HCT116 (cell line): ENCODE measurements around the gene MCC. TPM values are rescaled to one million over a fixed set of nuclear protein-coding genes. Genes with fewer than 3 reads are reported as not detected.

Source experiments
- ATAC-seq: fragments of 200-7000 bp; cut with Tn5 transposase; 2 replicates; pipeline ENCODE4 v1.9.1; 2020; ENCODE audit warnings: mild to moderate bottlenecking, moderate library complexity
- BruUV-seq: library from RNA; stranded (reverse); fragments of 400-500 nt; replicated peaks from 2 replicates; lab custom pipeline; 2021; lab: Mats Ljungman, UMichigan
- CTCF ChIA-PET: fragments of 300-600 bp; sonication (Branson Sonifier 250); formaldehyde crosslinking; loops from one replicate; lab custom pipeline; 2021; ENCODE audit warnings: antibody characterized with exemption; lab: Charles Lee
- POLR2A ChIA-PET: fragments of 300-600, 350-600 bp; sonication (Branson Sonifier 250); formaldehyde crosslinking; loops from one replicate; lab custom pipeline; 2021; ENCODE audit warnings: antibody characterized with exemption; lab: Charles Lee
- RAD21 ChIA-PET, 2 experiments: fragments of 300-600 bp; sonication (Branson Sonifier 250); formaldehyde crosslinking; loops; one replicate each; lab custom pipeline; 2023; ENCODE audit warnings: low total read pairs in 2 of 2; ENCODE audit not compliant: uncharacterized antibody in 2 of 2, unreplicated experiment in 2 of 2, low non-redundant PET in 1 of 2; lab: Charles Lee
- DNase-seq: peaks from one replicate; pipeline ENCODE4 v3.0.0-alpha.2; 2010; ENCODE audit warnings: low read depth, low spot score
- H2AFZ ChIP-seq: fragments of 200-600 bp; shearing (Covaris generic), sonication (generic); 2 replicates; pipeline ENCODE4 v1.6.1; 2017; ENCODE audit warnings: low read depth, mixed run types, mixed read lengths, antibody characterized with exemption, low read length; ENCODE audit not compliant: poor library complexity, severe bottlenecking
- H3K27ac ChIP-seq: 2 replicates; pipeline ENCODE4 v1.5.1; 2012; ENCODE audit warnings: low read depth, low read length
- H3K27me3 ChIP-seq: fragments of 200-600 bp; sonication (generic); 2 replicates; pipeline ENCODE4 v1.6.1; 2016; ENCODE audit warnings: mixed run types, low read length, mixed read lengths; ENCODE audit not compliant: insufficient read depth
- H3K36me3 ChIP-seq, 2 experiments: fragments of 200-500 bp in 1 of 2; fragments of 200-600 bp in 1 of 2; sonication (Bioruptor generic) in 1 of 2; sonication (generic) in 1 of 2; 2 replicates each; pipeline versions ENCODE4 v1.5.1 to v1.6.1; 2014 to 2016; ENCODE audit warnings: low read length in 2 of 2, inconsistent platforms in 1 of 2, mixed read lengths in 1 of 2, mixed run types in 1 of 2; ENCODE audit not compliant: insufficient read depth in 2 of 2, control insufficient read depth in 1 of 2
- H3K4me1 ChIP-seq, 2 experiments: fragments of 200-600 bp in 1 of 2; sonication (generic) in 1 of 2; 2 replicates each; pipeline versions ENCODE4 v1.5.1 to v1.6.1; 2012 to 2017; ENCODE audit warnings: low read length in 2 of 2, inconsistent platforms in 1 of 2, mild to moderate bottlenecking in 1 of 2, mixed read lengths in 1 of 2, mixed run types in 1 of 2, moderate library complexity in 1 of 2; ENCODE audit not compliant: insufficient read depth in 2 of 2, control insufficient read depth in 1 of 2
- H3K4me2 ChIP-seq: fragments of 200-600 bp; sonication (generic); 2 replicates; pipeline ENCODE4 v1.6.1; 2017; ENCODE audit warnings: mixed run types, low read length, mixed read lengths
- H3K4me3 ChIP-seq, 2 experiments: fragments of 200-600 bp in 1 of 2; sonication (generic) in 1 of 2; replicated peaks in 1 of 2; 2 replicates each; pipeline ENCODE4 v1.5.1; 2011 to 2016; ENCODE audit warnings: low read length in 2 of 2, control low read depth in 1 of 2, low read depth in 1 of 2, mild to moderate bottlenecking in 1 of 2, mixed read lengths in 1 of 2, mixed run types in 1 of 2
- H3K79me2 ChIP-seq: fragments of 200-600 bp; sonication (generic); 2 replicates; pipeline ENCODE4 v1.6.1; 2017; ENCODE audit warnings: mild to moderate bottlenecking, mixed run types, low read length, moderate library complexity, mixed read lengths; ENCODE audit not compliant: insufficient read depth
- H3K9ac ChIP-seq: fragments of 200-600 bp; sonication (generic); 2 replicates; pipeline ENCODE4 v1.6.1; 2016; ENCODE audit warnings: low read length, mixed read lengths
- H3K9me2 ChIP-seq: fragments of 200-600 bp; sonication (generic), shearing (Covaris generic); 2 replicates; pipeline ENCODE4 v1.6.1; 2017; ENCODE audit warnings: mixed run types, mild to moderate bottlenecking, moderate library complexity; ENCODE audit not compliant: insufficient read depth
- H3K9me3 ChIP-seq, 2 experiments: fragments of 200-500 bp in 1 of 2; fragments of 200-600 bp in 1 of 2; sonication (Bioruptor generic) in 1 of 2; sonication (generic) in 1 of 2; 2 replicates each; pipeline ENCODE4 v1.6.1; 2014 to 2017; ENCODE audit warnings: low read length in 2 of 2, mixed read lengths in 2 of 2, inconsistent platforms in 1 of 2, low read depth in 1 of 2, mild to moderate bottlenecking in 1 of 2, mixed run types in 1 of 2, moderate library complexity in 1 of 2; ENCODE audit not compliant: control insufficient read depth in 1 of 2, insufficient read depth in 1 of 2
- H4K20me1 ChIP-seq: fragments of 200-600 bp; sonication (generic), shearing (Covaris generic); 2 replicates; pipeline ENCODE4 v1.6.1; 2017; ENCODE audit warnings: mixed run types, mild to moderate bottlenecking, moderate library complexity; ENCODE audit not compliant: insufficient read depth
- ATF3 ChIP-seq: IDR thresholded peaks from 2 replicates; pipeline ENCODE4 v1.6.1; 2012
- CBX3 ChIP-seq: IDR thresholded peaks from 2 replicates; pipeline ENCODE4 v1.6.1; 2012; ENCODE audit warnings: low read depth
- CTCF ChIP-seq, 3 experiments: fragments of 200-600 bp in 1 of 3; sonication (generic) in 1 of 3; IDR thresholded peaks in 2 of 3; conservative IDR thresholded peaks in 1 of 3; 2 replicates each; pipeline ENCODE4 v1.5.1; 2012 to 2017; ENCODE audit warnings: low read depth in 2 of 3, low read length in 2 of 3, antibody characterized with exemption in 1 of 3, borderline replicate concordance in 1 of 3, control low read depth in 1 of 3, mild to moderate bottlenecking in 1 of 3, mixed read lengths in 1 of 3, mixed run types in 1 of 3, moderate library complexity in 1 of 3; ENCODE audit not compliant: insufficient read depth in 1 of 3
- EGR1 ChIP-seq: IDR thresholded peaks from 2 replicates; pipeline ENCODE4 v1.6.1; 2012; ENCODE audit warnings: low read depth
- ELF1 ChIP-seq: IDR thresholded peaks from 2 replicates; pipeline ENCODE4 v1.6.1; 2012; ENCODE audit warnings: low read depth, borderline replicate concordance
- EZH2 ChIP-seq: fragments of 200-600 bp; sonication (generic); IDR thresholded peaks from 2 replicates; pipeline ENCODE4 v1.6.1; 2017; ENCODE audit warnings: antibody characterized with exemption, mixed run types
- FOSL1 ChIP-seq: IDR thresholded peaks from 2 replicates; pipeline ENCODE4 v1.6.1; 2012; ENCODE audit warnings: low read depth
- MAX ChIP-seq: IDR thresholded peaks from 2 replicates; pipeline ENCODE4 v1.6.1; 2012
- POLR2AphosphoS5 ChIP-seq: IDR thresholded peaks from 2 replicates; pipeline ENCODE4 v1.6.1; 2011; ENCODE audit warnings: mild to moderate bottlenecking, low read depth, low read length, moderate library complexity
- RAD21 ChIP-seq: IDR thresholded peaks from 2 replicates; pipeline ENCODE4 v1.6.1; 2012; ENCODE audit warnings: low read depth, mild to moderate bottlenecking
- SIN3A ChIP-seq: IDR thresholded peaks from 2 replicates; pipeline ENCODE4 v1.6.1; 2012; ENCODE audit warnings: low read depth
- SP1 ChIP-seq: IDR thresholded peaks from 2 replicates; pipeline ENCODE4 v1.6.1; 2012; ENCODE audit warnings: low read depth
- SRF ChIP-seq: IDR thresholded peaks from 2 replicates; pipeline ENCODE4 v1.6.1; 2012; ENCODE audit warnings: low read depth
- TCF7L2 ChIP-seq: IDR thresholded peaks from 2 replicates; pipeline ENCODE4 v1.7.0; 2011; ENCODE audit warnings: borderline replicate concordance, inconsistent platforms; ENCODE audit not compliant: insufficient read depth, insufficient read length; ENCODE audit errors: extremely low read depth
- ZBTB33 ChIP-seq: IDR thresholded peaks from 2 replicates; pipeline ENCODE4 v1.6.1; 2011; ENCODE audit warnings: mild to moderate bottlenecking, low read length, moderate library complexity; ENCODE audit not compliant: insufficient replicate concordance; ENCODE audit errors: extremely low read depth
- ZNF274 ChIP-seq: fragments of 200-500 bp; sonication (Bioruptor generic); IDR thresholded peaks from 2 replicates; pipeline ENCODE4 v1.6.1; 2014; ENCODE audit warnings: mild to moderate bottlenecking, low read depth, low read length, inconsistent platforms
- intact Hi-C: fragments of 100-400 bp; cut with micrococcal nuclease; formaldehyde crosslinking; loops from 2 replicates; pipeline ENCODE4 v1.10.0; 2022
- total RNA-seq: library from RNA; stranded (reverse); gene quantifications from one replicate; pipeline ENCODE4 v1.2.1, GENCODE V29; 2021; ENCODE audit not compliant: unreplicated experiment

MCC gene
- total RNA-seq, 1 experiment from 2014 or later = 20.1 TPM

GRCh38 chr5:113518884-113519283 is 30.6 kb upstream of the MCC start:
- Histone ChIP-seq H3K4me2 (no peak overlapping the region), H3K9ac (no peak overlapping the region), H3K79me2 (peaks cover 91% of the 10 kb centered on the region), H3K4me3 (no peak overlapping the region), H3K4me1 (peaks cover 0 to 5% of the 10 kb centered on the region in 2 experiments; a peak in 1 of 4 replicates), H3K27me3 (no peaks in the 10 kb centered on the region), H3K9me2 (no peaks in the 10 kb centered on the region), H2AFZ (no peak overlapping the region), H3K9me3 (no peaks in the 10 kb centered on the region), H3K36me3 (peaks cover 2 to 3% of the 10 kb centered on the region in 2 experiments; a peak in 3 of 4 replicates), H3K27ac (no peak overlapping the region), H4K20me1 (0 out of 2 replicates have a peak, but pooled peaks cover 4% of the 10 kb centered on the region)
- intact Hi-C loops = no loop called here
- BruUV-seq = no TSS peak
- ChIA-PET CTCF (no interaction called here), RAD21 (no interaction called here), POLR2A (no interaction called here)
- DNase-seq (no peak), ATAC-seq (no peak)
- TF ChIP-seq SRF = no peak
- TF ChIP-seq RAD21 = no peak
- no peak for TF ChIP-seq SP1
- TF ChIP-seq ZBTB33 = no peak
- no peak for TF ChIP-seq ELF1
- no peak for TF ChIP-seq FOSL1
- no peak for TF ChIP-seq EGR1
- no peak for TF ChIP-seq TCF7L2
- TF ChIP-seq MAX = no peak
- TF ChIP-seq CTCF (IDR thresholded peaks at IDR 0.05 in 2 of 3, conservative IDR thresholded peaks at IDR 0.05 in 1 of 3; ENCODE audit: borderline replicate concordance in 1 of 3, insufficient read depth in 1 of 3, low read depth in 2 of 3, low read length in 2 of 3) = no peak
- no peak for TF ChIP-seq CBX3
- no peak for TF ChIP-seq ATF3
- TF ChIP-seq ZNF274 = no peak
- no peak for TF ChIP-seq SIN3A
- no peak for TF ChIP-seq POLR2AphosphoS5
- TF ChIP-seq EZH2 = no peak
